ENCODE measurements around the gene MPZL1.

MPZL1 gene

DNA sequence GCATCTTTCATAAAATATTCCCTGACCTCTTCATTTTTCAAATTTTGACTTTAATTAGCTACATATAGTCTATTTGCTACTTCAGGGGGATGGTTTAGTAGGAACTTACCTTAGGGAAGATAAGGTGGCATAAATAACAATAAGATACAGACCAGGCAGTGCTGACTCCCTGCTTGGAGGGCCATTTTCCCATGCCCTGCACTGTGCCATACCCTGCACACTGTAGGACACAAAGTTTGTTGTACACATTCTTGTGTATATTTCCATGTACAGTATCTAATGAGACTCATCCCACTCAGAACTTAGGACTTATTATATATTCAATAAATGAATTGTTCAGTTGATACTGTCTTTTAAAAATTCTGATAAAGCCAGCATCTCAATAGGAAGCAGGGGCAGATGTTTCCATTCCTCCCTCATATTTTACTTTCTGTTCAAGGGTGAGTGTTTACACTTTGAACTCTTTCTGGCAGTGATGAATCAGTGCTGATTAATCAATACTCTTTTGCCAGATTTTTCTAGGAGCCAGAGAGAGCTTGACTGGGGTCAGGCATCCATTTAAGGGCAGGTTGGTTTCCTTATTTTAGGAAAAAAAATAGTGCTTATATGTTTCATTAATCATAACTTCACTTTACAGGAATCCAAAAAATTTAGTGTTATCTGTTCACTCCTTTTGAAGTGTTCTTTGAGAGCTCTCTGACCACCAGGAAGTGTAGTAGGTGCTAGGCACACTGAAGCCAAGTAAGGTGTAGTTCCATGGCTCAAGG lies 30.6 kb downstream of the MPZL1 start:
- DNase-seq, result no peak

DNA sequence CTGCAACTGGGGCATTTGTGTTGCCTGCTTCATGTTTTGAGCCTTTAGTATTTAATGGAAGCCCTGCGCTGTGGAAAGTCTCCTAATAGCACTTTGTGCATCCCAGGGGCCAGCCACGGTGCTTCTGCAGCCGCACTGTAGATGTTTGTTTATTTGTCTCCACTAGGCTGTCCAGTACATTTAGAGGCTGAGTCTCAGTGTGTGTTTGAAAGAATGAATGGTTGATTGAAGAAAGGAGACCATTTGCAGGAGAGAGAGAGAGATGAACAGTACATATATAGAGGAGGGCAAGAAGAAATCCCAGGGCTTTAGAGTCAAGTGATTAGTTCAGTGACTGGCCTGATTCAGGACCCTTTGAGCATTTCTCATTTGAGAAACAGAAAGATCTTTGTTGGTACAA lies 33.9 kb downstream of the MPZL1 start:
- DNase-seq, result no peak

DNA sequence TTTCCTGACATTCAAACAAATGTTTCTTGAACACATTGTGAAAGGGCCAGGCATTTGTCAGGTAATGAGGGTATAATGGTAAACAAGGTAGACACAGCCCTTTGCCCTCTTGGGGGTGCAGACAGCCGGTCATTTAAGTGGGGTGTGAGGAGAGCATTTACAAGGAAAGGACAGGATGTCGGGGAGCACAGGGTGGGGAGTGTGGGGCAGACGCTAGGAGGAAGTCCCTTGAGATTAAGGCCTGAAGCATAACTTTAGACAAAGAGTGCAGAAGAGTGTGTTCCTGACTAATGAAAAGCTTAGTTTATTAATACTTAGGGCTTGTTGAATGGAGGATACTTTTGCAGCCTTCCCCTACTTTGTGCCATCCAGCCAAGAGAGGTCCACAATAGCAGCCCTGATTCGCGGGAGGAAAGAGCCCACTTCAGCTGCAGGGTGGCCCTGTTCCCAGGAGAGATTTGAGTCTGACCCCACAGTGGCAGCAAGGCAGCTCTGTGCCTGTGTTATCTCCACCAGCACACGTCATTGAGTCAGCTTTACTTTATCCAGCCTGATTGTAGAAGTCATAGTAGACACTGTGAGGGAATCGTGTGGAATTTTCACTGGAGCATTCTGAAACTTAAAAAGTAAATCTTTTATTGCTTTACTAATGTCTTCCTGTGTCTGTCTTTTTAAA lies 35.1 kb downstream of the MPZL1 start:
- DNase-seq, result no peak

DNA sequence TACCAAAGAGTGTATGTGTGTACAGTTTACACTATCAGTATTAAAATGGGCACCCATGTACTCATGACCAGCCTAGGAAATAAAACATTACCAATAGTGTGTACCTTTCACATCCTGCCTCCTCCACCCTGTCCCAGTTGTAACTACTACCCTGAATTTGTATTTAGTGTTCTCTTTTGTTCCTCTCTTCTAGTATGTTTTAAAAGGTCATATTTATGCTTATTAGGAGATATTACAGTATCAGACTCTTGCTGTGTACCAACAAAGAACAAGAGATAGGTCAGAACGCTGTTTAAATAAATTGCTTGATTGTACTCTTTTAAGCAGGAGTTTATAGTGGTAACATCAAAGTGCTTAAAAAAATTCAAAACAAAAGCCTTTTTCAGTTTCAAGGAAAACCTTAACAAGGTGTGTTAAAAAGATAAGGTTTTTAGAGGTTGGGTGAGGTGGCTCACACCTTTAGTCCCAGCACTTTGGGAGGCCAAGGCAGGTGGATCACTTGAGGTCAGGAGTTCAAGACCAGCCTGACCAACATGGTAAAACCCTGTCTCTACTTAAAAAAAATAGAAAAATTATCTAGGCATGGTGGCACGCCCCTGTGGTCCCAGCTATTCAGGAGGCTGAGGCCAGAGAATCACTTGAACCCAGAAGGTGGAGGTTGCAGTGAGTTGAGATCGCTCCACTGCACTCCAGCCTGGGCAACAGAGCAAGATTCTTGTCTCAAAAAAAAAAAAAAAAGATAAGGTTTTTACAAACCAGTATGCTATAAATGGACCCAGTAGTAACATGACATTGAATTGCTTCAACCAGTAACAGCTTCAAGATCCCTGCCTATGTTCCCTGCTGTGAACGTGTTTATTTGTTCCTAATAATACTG lies 35.9 kb downstream of the MPZL1 start:
- no peak for DNase-seq

DNA sequence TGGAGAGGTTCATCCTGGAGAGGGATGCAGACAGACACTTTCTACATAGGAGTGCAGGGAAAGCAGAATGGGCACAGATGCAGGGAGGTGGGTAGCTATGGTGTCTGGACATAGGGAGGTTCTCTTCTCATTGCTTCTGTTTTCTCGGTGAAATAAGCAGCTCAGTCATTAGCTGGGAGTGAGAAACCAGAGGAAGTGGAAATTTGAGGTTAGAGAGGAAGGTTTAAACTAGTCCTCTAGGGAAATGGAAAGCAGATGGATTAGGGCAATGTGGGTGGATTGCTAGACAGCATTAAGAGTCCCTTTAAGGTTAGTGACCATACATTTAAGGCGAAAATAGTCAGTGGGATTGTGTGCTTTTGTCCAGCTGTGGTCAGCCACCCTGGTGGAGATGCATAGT lies 39.6 kb downstream of the MPZL1 start:
- DNase-seq, result no peak

DNA sequence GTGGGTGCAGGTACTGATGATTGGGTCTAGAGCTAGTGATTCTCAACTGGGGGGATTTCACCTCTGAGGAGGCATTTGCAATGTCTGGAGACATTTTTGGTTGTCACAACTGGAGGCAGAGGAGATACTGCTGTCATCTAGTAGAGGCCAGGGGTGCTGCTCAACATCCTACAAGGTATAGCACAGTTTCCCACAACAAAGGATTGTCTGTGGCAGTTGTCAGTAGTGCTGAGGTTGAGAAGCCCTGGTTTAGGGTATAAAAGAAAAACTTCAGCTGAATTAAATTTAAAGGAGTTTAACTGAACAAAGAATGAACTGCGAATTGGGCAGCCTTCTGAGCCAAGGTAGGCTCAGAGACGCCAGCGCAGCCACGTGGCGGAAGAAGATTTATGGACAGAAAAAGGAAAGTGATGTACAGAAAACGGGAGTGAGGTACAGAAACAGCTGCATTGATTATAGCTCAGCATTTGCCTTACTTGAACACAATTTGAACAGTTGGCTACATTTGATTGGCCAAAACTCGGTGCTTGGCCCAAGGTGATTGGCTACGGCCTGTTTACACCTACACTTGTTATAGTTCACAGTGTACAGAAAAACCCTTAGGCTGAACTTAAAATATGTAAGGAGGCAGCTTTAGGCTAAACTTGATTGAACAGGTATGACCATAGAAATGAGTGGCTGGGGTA lies 40.4 kb downstream of the MPZL1 start:
- no peak for DNase-seq

DNA sequence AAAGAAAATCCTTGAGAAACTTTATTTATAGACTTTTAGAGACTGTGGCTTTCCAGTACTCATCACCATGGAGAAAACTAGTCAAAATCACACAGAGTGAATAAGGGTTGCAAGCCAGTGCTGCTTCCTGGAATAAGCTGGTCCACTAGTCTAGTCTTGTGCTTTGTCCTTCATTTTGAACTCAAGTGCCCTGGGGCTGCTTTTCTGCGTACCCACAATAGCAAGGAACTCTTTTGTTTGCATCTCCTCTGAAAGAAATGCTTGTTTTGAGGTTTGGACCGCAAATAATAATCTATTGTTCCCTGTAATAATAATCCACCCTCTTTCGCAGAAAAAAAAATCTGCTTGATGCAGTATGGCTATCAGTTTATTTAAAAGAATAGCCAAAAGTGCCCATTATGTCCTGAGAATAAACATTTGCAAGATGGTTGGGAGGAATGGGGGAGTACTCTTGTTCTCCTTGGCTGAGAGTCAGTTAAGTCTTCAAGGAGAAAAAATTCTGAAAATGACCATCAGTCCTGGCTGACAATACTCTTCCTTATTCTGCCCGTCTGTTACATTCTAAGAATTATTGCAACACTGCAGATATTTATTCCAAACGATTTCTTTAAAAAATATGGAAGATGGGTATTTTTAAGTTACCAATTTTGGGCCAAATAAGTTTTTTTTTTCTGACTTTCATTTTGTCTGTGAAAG lies 41.9 kb downstream of the MPZL1 start:
- DNase-seq, result no peak

DNA sequence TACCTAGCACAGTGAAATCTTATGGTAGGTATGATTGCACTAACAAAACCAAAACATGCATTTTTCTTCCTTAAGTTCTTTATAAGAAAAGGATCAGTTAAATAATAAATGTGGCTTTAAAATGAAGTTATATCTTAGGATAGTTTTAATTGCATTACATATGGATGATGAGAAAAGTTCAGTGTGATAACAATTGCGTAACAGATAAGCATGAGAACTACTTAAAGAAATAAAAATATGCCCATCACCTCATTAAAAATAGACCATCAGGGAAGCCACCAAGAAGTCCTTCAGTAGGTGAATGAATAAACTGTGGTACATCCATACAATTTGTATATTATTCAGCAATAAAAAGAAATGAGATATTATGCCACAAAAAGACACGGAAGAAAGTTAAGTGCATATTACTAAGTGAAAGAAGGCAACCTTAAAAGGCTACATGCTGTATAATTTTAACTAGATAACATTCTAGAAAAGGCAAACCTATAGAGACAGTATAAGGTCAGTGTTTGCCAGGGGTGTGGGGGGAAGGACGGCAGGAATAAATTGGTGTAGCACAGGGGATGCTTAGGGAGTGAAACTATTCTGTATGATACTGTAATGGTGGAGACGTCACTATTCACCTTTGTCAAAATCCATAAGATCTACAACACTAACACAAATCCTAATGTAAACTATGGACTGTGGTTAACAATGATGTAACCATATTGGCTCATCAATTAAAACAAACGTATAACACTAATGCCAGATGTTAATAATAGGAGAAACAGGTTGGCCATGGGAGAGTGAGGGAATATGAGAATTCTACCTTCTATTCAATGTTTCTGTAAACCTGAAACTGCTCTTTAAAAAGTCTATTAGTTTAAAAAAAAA lies 42.9 kb downstream of the MPZL1 start:
- no peak for DNase-seq

DNA sequence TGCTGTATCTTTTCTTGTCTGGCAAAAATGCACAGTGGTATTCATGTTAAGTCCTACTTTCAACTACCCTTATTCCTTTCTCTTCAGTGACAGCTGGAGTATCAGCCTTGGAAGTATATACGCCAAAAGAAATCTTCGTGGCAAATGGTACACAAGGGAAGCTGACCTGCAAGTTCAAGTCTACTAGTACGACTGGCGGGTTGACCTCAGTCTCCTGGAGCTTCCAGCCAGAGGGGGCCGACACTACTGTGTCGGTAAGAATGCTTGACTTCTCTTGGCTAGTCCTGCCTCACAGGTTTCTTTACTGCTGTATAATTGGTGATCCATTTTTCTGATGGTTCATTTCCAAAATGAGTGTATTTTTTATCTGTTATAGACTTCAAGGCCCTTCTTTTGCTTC lies 43.7 kb downstream of the MPZL1 start:
- no peak for DNase-seq

DNA sequence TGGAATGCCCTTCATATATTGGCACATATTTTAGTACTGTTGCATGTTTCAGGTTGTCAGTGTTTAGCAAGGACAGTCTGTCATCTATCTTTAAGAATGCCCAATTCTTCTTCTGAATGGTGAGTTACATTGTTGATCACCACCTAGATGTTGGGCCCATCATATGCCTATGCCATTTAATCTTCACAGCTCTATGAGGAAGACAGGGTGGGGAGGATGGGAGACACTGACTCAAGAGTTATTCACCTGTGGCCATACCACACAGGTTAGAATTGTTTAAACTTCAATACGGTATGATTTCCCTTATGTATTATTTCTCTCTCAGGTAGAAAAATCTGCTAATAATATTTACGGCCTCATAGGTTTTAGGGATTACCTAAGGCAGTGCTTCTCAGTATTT lies 44.8 kb downstream of the MPZL1 start:
- DNase-seq, result no peak

DNA sequence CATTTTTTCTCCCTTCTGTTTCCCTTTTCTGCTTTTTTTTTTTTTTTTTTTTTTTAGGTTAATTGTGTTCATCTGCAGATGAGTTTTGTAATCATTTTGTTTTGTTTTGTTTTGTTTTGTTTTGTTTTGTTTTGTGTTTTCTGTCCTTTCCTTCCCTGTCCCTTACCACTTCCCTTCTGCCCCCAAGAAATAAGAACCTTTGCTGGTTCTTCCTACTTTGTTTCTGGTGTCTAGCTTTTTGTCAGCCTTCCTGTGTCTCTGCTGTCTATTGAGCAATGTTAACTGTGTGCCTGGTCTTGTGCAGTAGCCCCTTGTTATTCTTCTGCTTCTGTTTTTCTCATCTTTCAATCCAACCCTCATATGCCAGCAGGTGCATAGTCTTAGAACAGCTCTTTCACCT lies 46.0 kb downstream of the MPZL1 start:
- no peak for DNase-seq

DNA sequence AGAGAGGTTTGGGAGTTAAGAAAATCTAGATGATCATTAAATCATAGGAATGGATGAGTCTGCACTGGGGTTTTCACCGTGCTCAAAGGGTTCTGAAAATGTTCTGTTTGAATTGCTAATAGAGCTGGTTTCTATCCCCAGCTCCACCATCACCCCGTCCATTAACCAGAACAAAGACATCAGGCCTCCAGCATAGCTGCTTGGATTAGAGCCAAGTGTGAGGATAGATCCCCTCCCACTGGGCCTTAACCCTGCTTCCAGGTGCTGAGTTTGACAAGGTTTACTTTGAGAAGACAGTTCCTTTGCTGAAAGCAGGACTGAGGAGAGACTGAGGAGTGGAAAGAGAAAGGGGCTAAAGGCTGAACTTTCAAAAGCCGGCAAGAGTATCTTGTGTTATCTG lies 48.3 kb downstream of the MPZL1 start:
- no peak for DNase-seq

DNA sequence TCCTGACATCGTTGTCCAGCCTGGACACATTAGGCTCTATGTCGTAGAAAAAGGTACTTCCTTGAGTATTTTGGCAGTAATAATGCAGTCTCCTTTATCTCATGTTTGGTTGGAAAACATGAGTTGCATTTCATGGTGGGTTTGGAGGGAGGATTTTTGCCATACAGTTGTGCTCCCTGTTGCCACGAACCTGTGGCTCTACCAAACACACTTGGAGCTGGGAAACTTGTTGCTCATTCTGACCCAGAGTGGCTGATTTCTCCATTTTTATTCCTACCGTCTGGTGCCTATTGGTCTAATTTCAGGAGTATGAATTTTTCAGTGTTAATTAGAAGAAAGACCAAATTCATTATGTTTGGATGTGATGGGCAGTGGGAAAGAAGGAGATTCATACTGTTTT lies 50.7 kb downstream of the MPZL1 start:
- no peak for DNase-seq

DNA sequence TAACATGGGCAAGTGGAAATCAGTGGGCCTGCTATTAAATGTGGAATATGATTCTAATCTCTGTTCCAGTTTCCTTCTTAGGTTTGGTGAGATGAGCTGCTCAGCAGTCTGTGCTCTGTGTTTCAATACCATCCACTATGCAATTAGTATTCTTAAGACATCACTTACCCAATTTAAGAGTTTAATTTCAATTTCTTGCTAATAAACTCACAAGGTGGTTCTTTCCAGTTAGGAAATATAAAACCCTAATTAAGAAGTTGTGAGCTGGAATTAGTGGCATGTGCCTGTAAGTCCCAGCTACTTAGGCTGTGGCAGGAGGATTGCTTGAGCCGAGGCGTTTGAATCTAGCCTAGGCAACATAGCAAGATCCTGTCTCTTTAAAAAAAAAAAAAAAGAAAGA lies 51.7 kb downstream of the MPZL1 start:
- DNase-seq, result no peak

DNA sequence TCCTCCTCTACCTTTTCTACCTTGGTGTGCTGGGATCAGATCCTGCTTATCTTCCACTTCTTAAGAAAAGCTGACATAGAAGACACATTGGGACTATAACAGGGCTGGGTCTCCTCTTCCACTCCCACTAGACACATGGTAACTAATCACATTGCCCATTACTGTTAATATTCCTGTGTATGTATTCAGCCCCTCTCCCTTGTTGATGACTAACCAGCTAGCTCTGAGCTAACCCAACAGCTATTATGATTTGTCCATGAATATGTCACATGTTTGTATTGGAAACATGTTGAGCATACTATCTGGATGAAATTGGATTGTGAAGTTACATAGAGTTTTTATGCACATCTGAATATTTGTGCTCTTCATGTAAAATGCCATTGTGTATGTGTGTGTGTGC lies 52.9 kb downstream of the MPZL1 start:
- no peak for DNase-seq

DNA sequence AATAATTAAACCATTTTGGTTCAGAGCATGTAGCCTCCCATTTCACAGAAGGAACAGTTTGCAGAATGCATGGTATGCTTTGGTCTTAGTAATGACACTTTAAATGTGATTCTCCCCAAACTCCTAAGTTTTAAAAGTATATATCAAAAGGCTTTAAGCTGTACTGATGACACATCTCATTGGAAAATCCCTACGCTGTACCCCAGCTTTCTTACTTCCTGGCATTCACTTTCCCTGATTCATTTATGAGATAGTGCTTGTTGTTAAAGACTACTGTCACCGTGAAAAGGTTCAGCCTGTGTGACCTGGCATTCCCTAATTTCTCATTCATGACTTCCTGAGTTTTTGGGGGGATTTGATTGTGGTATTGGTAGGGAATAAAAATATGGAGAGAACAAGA lies 53.4 kb downstream of the MPZL1 start:
- DNase-seq, result no peak

DNA sequence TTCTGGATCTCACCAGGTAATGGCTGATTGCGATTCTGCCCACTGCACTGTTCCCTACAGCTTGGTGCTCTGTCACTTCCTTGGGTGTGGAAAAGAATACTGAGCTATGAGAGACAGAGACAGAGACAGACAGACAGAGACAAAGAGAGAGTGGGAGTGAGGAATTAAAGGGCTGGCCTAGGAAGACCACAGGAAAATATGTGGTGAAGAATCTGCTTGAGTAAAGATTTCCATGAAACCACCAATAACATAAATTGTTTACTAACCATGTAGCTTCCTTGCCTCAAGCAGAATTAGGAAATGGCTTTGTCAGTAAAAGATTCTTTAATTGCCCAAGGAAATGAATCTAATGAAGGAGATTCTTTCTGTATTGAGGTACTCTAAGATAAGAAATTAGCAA lies 54.4 kb downstream of the MPZL1 start:
- no peak for DNase-seq

DNA sequence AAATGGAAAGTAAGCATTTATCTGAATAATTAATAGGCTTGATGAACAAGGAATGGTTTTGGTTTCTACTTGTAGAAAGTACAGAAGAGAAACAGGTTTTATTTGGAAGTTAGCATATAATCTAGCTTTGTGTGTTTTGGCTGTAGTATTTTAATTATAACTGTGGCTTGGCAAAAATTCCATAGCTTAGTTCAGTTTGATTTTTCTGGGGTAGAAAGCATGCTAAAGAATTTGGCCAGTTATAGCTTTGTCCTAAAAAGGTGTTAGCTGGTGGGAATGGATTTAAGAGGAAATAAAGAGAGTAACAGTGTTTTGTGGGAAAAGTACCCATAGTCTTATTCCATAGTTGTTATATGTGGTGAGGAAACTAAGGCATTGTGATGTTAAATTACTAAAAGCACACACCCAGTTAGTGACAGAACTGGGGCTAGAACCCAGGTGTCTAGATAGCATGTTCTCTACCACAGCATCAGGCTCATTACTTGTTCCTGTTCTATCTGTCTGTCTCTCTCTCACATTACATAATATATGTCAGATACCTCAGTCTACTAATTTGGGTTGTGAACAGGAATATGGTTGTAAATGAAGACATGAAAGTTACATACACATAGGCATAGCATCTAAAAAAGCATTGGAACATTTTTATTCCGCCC lies 55.0 kb downstream of the MPZL1 start:
- no peak for DNase-seq

DNA sequence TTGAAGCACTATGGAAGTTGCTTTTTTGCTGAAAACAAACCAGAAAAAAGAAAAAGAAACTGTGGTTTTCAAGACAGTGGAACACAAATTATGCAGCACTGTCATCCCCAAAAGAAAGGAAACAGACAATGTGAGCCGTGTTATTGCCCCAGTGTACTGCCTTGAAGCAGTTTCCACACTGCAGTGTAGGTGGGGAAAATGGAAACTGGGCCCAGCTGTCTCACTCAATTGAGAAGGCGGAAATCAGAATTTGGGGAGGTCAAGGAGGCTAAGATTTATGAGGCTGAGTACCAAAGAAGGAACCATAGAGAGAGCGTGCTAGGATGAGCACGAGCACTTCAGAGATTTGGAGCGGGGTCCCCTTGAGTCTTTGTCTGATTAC lies 55.5 kb downstream of the MPZL1 start:
- DNase-seq, result no peak

DNA sequence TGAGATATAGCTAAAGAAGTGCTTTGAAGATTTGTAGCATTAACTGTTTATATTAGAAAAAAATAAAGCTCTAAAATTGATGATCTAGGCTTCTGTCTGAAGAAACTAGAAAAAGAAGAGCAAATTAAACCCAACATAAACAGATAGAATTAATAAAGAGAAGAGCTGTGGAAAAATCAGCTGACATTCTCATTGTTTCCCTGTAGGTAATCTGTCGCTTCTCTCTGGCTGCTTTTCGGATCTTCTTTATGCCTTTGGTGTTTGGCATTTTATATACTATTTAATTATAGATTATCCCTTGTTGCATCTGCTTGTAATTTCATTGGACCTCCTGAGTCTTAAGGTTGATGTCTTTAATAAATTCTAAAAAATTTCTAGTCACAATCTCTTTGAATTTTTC lies 59.8 kb downstream of the MPZL1 start:
- no peak for DNase-seq

DNA sequence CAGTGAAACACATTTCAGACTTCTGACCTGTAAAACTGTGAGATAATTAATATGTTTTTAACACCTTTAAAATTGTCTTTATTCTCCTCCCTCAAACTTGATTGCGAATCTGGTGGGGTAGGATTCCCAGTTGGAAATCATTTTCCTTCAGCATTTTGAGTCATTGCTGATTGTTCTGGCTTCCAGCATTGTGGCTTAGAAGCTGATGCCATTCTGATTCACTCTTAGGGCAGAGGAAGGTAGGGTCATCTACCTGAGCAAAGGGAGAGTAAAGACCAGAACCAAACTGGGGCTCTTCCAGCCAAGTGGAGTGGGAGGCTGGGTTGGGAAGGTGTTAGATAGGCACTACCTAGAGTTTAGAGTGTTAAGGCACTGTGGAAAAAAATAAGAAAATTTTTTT lies 61.2 kb downstream of the MPZL1 start:
- no peak for DNase-seq

All from 8988T (cell line).